Lower leg skin (tissue), 3 donors: Measurements from ENCODE around the gene FZR1.

Source experiments
- POLR2A ChIP-seq, 2 donors: fragments of 450-650 bp; IDR thresholded peaks; one replicate each; pipeline ENCODE4 v1.6.1; 2016 to 2017; ENCODE audit warnings: antibody characterized with exemption in 2 of 2, mild to moderate bottlenecking in 1 of 2, moderate library complexity in 1 of 2
- TF ChIP-seq, protein P1 (sequence below), 3 donors: fragments of 450-650 bp; IDR thresholded peaks; one replicate each; pipeline ENCODE4 v1.5.1; 2016; ENCODE audit warnings: antibody characterized with exemption in 3 of 3, mild to moderate bottlenecking in 3 of 3, moderate library complexity in 2 of 3

DNA sequence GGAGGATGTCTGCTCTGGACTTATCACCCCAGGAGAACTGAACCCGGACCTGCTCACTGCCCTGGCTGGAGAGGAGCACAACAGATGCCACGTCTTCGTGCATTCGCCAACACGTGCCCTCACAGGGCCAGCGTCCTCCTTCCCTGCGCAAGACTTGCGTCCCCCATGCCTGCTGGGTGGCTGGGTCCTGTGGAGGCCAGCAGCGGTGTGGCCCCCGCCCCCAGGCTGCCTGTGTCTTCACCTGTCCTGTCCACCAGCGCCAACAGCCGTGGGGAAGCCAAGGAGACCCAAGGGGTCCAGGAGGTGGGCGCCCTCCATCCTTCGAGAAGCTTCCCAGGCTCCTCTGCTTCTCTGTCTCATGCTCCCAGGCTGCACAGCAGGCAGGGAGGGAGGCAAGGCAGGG is 29.5 kb downstream of the FZR1 start:
- TF ChIP-seq, protein P1, sequence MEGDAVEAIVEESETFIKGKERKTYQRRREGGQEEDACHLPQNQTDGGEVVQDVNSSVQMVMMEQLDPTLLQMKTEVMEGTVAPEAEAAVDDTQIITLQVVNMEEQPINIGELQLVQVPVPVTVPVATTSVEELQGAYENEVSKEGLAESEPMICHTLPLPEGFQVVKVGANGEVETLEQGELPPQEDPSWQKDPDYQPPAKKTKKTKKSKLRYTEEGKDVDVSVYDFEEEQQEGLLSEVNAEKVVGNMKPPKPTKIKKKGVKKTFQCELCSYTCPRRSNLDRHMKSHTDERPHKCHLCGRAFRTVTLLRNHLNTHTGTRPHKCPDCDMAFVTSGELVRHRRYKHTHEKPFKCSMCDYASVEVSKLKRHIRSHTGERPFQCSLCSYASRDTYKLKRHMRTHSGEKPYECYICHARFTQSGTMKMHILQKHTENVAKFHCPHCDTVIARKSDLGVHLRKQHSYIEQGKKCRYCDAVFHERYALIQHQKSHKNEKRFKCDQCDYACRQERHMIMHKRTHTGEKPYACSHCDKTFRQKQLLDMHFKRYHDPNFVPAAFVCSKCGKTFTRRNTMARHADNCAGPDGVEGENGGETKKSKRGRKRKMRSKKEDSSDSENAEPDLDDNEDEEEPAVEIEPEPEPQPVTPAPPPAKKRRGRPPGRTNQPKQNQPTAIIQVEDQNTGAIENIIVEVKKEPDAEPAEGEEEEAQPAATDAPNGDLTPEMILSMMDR (IDR thresholded peaks at IDR 0.05), result no peak
- no peak for TF ChIP-seq POLR2A (IDR thresholded peaks at IDR 0.05)
